Vagina (tissue), 2 donors: ENCODE data around the gene ANXA3.

ENCODE experiments used
- POLR2A ChIP-seq, 2 donors: fragments of 450-650 bp; IDR thresholded peaks; one replicate each; pipeline ENCODE4 v1.6.1; 2017; ENCODE audit warnings: antibody characterized with exemption in 2 of 2, mild to moderate bottlenecking in 2 of 2, moderate library complexity in 2 of 2
- TF ChIP-seq, protein P1 (sequence below), 3 experiments: fragments of 450-650 bp in 2 of 3; fragments of 200-600 bp in 1 of 3; sonication (generic) in 1 of 3; IDR thresholded peaks; one replicate each; pipeline ENCODE4 v1.5.1; 2017 to 2019; ENCODE audit warnings: antibody characterized with exemption in 3 of 3, mild to moderate bottlenecking in 2 of 3, moderate library complexity in 2 of 3

DNA sequence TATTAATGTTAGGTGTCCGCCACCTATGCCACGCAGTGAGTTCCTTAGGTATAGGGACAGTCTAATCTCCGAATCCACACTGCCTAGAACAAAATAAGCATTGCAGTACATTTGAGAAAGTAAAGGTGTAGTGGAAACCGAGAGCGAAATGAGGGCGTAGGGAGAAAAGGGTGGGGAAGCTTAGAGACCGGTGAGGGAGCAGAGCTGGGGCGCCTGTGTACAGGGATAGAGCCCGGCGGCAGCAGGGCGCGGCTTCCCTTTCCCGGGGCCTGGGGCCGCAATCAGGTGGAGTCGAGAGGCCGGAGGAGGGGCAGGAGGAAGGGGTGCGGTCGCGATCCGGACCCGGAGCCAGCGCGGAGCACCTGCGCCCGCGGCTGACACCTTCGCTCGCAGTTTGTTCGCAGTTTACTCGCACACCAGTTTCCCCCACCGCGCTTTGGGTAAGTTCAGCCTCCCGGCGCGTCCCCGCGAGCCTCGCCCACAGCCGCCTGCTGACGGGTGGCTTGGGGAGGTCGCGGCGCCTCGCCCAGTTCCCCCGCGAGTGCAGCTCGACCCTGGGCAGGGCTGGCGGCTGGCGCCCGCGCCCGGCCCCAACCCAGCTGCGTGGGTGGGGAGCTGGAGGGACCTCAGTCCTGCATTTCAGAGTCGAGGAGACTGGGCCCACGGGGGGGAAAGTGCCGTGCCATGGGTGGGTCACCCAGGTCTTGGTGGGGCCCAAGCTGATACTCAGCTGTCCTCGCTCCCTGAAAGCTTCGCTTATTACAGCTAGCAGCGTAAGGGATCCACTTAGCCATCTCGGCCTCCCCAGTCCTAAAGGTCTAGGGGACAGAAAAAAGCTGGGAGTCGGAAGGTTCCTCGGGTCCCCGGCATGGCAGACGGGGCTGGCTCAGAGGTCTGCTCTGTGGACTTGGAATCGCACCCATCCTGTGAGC, at the start of gene ANXA3:
- TF ChIP-seq, protein P1, sequence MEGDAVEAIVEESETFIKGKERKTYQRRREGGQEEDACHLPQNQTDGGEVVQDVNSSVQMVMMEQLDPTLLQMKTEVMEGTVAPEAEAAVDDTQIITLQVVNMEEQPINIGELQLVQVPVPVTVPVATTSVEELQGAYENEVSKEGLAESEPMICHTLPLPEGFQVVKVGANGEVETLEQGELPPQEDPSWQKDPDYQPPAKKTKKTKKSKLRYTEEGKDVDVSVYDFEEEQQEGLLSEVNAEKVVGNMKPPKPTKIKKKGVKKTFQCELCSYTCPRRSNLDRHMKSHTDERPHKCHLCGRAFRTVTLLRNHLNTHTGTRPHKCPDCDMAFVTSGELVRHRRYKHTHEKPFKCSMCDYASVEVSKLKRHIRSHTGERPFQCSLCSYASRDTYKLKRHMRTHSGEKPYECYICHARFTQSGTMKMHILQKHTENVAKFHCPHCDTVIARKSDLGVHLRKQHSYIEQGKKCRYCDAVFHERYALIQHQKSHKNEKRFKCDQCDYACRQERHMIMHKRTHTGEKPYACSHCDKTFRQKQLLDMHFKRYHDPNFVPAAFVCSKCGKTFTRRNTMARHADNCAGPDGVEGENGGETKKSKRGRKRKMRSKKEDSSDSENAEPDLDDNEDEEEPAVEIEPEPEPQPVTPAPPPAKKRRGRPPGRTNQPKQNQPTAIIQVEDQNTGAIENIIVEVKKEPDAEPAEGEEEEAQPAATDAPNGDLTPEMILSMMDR (IDR thresholded peaks at IDR 0.05): no peak
- no peak for TF ChIP-seq POLR2A (IDR thresholded peaks at IDR 0.05)
